Measurements from ENCODE around the gene FBXO31.

- no peak for TF ChIP-seq ZNF274 (IDR thresholded peaks at IDR 0.05; ENCODE audit: low read depth, low read length)
- no peak for TF ChIP-seq SUZ12 (IDR thresholded peaks at IDR 0.05; ENCODE audit: extremely low read depth, insufficient read depth, insufficient read length)
Observed at GRCh38 chr16:87356491-87356853, 27.1 kb downstream of the FBXO31 start.
